ENCODE measurements around the gene ACVR1.
"Not testable (repeated sequence)": the region's sequence is repeated elsewhere in the genome, so short reads cannot be mapped to it uniquely, and the experiment has no call there.

Gene ACVR1

DNA sequence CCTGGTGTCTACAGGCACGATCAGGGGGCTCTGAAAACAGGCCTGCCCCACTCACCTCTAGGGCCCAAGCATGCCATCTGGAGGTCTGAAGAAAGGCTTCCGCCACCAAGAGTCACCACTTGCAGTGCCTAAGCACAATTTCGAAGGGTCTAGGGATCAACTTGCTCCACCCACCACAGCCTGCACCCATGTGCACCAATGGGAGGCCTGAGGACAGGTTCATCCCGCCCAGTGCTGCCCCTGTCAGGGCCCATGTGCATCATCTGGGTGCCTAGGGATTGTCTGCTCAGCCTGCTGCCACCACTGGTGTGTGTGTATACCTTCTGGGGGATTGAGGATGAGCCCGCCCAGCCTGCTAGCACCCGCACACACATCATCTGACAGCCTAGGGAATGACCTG is 126.4 kb downstream of the ACVR1 start:
- no peak for DNase-seq

DNA sequence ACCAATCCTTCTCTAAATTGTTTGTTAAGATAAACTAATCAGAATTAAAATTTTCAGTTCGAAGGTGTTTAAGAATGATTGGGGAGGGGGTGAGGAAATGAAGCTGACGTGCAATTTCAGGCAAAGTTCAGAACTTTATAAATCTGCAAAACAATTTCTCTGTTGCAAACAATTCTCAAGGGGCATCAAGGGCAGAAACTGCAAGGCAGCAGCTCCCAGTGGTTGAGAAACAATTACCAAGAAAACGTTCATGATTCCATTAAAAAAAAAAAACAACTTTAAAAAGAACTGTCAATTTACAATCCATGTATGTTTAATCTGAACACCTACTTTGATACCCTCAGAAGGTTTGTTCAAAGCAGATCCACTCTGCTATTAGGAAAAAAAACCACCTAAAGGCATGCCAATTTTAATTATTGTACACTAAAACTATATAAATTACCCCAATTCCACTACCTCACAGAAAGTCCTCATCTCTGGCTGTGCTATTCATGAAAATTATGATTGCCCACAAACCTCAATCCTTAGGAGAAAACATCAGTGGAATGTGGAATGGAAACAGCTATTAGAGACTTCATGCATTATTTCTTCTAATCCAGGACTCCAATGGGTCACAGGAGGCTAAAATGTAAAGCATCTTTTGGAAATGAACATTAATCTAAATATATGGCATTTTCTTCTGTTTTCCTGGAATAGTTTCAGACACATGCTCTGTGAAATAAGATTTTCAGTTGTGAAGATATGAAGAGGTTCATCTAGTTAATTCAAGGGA is 127.6 kb downstream of the ACVR1 start:
- DNase-seq: no peak

DNA sequence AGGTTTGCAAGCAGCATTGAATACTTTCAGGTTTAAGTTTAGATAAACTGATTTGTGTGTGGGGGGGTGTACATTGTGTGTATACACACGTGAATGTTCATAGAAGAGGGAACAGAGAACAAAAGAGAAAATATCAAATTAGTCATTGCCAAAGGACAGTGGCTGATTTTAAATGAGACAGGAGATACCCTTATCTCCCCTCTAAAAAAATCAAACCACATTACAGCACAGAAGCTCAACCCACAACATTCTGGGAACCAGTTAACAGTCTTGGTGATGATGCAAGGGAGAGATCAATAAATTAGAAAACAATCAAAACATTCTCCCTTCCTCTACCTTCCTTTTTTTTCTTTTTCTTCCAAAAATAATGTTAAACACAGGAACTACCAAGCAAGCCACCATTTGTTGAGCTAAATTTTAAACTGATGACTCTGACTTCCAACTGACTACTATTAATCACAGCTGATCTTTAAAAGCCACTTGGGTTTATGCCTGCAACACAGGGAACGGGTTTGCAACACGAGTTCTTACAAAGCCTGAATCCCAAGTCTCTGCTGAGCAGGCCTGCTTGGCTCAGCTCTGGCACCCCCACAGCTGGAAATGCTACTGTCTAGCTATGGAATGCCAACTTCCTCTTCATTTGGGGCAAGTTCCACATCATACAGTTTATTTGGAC is 128.3 kb downstream of the ACVR1 start:
- DNase-seq: no peak

DNA sequence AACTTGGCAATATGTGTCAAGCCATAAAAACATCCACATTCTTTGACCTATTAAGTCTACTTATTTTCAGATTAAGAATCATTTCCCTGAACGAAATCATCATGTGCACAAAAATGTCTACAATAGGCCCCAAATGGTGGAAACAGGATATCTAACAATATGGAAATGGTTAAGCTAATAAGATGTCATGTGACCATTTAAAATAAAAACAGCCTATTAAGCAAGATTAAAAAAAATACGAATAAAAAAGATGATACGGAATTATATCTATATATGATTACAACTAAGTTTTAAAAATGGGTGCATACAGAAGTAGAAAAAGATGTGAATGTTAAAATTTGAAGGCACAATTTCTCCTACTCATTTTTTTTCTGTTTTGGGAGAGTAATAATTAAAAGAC is 128.8 kb downstream of the ACVR1 start:
- DNase-seq: no peak

DNA sequence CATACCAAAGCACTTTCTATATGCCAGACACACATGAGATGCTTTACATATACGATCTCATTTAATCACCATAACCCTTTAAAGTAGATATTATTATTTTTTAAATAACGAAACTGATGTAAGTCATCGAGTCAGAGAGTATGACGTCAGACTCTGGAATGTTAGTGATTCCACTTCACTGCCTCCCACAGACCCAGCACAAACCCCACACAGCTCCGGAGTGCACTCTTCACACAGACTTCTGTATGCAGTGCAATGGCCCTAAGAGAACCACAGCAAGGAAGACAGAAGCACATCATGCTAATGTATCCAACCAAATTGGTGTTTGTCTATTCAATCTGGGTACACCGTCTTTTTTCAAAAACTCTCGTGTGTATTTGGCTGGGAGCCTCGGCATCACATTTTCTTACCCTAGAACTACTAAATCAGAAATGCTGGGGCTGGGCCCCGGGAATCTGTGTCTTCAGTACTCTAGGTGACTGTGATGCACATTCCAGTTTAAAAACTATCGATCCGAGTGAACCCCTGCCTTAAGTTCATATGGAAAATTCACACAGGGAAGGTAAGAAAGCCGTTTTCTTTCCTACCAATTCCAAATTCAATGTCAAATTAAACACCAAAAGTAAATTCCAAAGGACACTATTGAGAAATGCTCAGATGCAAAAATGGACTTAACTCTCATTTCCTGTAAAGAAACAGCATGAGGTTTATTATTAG is 129.7 kb downstream of the ACVR1 start:
- DNase-seq: no peak

DNA sequence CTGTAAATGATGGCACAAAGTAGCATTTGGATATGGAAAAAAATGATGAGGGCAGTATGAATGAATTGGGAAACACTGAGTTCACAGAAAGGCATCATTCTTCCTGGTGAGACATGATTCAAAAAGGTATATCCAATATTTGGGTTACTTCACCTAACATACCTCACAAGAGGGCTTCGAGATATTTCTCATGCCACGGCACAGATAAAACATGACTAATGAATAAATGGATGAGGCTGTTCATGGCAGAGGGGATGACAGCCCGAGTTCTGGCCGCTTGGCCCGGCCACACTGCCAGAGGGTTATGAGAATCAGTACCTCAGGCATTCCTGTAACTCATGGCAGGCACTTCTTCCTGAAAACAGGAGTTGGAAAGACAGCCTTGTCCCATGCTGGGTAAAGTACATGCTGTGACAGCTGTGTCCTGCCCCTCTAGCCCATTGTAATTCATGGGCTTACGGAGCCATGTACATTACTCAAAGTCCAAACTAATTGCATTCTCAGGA is 131.5 kb downstream of the ACVR1 start:
- no peak for DNase-seq

DNA sequence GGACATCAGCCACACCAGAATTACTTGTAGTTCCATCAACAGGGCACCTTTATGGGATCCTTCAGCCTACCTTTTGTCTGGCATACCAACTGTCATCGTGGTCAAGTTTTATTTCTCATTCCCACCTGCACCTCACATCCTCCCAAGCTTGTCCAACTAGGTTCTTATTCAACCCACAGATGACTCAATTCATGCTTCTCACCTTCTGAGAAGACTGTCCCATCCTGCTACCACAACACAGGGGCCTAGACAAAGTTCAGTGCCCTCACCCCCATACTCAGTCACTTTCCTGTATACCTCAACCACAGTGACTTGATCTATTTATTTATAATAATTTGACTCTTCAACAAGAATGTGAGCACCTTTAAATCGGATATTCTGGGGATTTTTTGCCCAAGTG is 133.1 kb downstream of the ACVR1 start:
- DNase-seq: no peak

DNA sequence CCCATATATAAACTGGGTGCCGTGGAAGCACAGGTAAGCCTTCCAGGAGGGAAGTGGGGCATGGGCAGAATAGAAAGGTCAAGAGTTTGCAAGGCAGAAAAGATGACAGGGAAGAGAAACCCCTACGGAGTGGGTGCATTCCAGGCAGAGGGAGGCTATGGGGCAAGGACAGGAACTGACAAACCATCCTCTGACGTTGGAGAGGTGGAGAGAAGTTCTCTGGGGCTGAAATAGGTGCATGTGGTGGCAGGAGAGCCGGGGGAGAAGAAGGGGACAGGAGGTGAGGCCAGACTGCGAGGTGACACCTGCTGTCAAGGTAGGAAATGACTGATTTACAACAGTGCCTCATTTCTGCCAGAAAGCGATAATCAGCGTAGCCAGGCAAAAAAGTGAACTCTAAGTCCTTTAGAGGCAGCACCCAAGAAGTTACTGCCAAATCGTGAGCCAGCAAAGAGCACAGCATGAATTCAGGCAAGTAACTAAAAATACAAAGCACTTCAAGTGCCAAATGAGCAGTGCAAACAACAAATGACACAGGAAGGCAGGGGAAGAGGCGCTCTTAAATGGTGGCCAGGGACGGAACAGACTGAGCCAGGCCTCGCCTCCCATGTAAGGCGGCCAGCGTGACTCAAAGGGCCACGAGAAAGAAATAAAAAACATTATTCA is 134.2 kb downstream of the ACVR1 start:
- DNase-seq: no peak

DNA sequence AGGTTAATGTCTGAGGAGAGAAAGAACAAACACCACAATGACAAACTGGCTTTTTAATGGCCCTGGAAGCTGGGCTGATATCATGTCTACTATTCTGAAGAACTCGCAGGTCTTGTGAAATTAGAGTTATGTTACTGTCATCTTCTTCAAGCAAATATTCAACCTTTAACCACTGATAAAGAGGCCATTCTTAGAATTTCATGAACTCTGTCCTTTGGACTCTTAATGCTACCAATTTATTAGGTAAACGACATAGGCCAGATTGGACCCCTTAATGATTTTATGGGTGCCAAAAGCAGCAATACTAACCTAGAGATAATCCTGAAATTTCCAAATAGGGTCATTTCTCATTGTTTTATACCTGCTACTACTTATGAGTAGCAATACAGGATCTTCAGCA is 138.5 kb downstream of the ACVR1 start:
- DNase-seq: no peak

DNA sequence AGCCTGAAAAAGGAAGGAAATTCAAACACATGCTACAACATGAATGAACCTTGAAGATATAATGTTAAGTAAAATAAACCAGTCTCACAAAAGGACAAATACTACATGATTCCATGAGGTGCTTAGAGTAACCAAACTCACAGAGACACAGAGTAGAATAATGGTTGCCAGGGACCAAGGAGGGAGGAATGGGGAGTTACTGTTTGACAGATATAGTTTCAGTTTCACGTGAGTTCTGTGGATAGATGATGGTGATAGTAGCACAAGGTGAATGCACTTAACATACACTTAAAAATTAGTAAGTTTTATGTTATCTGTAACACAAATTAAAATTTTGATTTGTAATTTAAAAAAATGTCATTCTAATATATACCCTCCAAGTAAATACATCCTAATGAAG is 140.6 kb downstream of the ACVR1 start:
- DNase-seq: no peak

DNA sequence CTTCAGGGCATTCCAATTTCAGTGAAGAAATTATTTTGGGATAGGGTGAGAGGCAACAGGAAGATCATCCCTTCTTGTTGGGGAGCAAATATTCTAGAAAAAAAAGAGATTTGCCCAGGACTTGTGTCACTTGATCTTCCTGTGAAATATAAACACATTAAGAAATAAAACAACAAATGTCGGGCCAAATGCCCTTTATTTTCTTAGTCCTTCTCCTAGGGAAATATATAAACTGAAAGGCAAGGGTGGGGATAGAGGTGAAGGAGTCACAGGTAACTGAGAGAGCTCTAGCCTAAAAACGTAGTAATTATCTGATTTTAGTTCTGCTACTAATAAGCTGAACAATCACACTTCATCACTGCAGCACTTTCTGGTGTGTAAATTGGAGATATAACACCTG is 142.9 kb downstream of the ACVR1 start:
- no peak for DNase-seq

DNA sequence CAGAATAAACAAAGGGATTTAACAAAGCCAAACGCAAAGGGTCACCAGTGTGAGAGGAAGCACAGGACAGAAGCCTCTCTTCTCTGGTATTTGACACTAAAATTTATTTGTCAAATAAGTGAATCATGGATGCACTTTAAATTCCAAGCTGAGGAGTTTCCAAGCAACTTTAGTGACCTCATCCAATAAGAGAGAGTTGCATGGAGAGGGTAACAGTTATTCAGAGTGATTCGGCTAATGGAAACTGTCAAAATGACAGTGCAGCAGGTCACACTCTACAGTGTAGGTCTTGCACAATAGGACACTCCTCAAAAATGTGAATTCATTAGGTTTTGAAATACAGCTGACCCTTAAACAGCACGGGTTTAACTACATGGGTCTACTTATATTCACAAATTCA is 143.5 kb downstream of the ACVR1 start:
- DNase-seq: no peak

DNA sequence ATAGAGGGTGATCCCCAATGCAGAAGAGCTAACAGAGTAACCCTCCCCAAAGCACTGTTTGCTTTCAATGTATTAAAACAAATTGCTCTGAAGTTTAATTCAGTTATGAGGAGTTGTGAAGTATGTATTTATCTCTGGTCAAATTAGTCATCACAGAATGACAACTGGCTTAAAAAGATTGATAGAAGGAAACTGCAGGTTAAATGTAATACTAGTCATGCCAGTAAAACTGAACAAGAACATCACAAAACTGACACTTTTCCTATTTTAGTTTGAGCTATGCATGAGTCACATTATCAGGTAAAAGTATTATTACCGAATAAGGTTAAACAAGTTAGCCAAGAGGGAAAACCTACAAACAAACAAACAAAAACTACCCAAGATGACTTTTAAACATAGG is 148.4 kb downstream of the ACVR1 start:
- DNase-seq: no peak

DNA sequence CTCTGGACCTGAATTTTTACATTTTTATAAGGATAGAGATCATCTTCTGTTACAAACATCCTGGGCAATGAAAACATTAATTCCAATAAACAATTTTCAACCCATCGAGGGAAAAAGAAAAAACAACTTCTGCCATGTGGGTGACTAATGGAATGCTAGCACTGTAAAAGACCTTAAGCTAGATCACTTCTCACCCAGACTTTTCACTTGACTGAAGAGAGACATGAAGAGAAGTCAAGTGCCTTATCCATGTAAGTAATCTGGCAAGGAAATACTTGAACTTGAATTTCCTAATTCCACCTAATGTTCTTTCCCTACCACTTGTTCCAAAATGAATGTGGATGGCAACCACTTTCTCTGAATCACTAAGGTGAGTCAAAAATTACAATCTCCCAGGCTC is 149.2 kb downstream of the ACVR1 start:
- DNase-seq: no peak

DNA sequence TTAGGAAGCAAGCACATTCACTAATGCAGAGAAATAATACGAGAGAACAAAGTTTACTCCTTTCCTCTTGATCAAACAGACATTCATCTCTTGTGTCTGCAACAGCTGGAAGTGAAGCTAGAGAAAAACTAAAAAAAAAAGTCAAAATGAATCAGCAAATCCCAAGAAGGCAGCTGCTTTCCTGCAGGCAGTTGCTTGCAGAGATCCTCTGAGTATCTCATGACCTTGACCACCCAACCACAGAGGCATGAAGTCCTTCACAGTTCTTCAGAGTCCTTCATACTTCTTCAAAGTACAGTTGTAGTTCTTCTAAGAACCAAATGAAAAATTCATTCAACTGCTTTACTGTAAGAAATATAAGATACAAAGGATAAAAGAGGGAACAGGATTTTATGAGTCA is 150.3 kb downstream of the ACVR1 start:
- no peak for DNase-seq

DNA sequence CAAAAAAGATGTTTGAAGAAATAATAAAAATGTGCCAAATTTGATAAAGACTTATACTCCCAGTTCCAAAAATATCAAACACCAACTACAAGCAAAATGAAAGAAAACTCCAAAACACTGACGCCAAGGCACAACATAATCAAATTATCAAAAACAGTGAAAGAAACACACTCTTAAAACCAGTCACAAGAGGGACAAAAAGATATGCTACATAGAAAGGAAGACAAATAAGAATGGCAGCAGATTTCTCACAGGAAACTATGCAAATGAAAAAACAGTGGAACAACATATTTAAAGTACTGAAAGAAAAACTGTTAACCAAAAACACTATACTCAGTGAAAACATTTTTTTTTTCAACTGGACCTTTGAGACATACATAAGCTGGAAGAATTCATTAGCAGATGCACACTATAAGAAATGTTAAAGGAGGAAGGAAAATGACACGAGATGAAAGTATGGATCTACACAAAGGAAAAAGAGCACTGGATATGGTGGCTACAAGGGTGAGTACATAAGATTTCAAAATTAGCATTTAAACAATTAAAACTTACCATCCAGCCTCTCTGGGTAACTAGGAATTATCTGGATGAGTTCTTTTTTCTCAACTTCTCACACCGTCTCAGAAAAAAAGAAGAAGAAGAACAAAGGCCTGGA is 153.4 kb downstream of the ACVR1 start:
- no peak for DNase-seq

DNA sequence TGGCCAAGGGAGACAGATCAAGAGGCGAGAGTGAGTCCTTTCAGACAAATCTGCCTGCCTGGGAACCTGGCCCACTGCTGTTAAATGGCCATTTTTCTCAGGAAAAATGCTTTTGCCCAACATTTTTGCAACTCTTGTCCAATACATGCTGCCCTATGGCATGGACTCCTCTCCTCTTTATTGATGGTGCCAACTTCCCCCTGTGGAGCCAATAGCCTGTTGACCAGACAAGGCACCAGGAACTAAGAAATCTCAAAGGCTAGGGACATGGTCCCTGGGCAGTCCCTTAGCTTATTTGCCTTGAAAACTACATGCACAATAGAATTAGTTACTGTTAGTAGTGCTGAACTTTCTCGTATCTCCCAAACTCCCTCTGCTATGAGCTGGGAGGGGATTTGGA is 155.6 kb downstream of the ACVR1 start:
- DNase-seq: no peak

DNA sequence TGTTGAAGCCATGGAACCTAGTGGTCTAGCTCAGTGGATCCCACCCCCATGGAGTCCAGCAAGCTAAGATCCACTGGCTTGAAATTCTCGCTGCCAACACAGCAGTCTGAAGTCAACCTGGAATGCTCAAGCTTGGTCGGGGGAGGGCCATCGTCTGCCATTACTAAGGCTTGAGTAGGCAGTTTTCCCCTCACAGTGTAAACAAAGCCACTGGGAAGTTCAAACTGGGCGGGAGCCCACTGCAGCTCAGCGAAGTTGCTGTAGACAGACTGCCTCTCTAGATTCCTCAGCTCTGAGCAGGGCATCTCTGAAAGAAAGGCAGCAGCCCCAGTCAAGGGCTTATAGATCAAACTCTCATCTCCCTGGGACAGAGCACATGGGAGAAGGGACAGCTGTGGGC is 171.5 kb downstream of the ACVR1 start:
- not testable (repeated sequence) for DNase-seq

DNA sequence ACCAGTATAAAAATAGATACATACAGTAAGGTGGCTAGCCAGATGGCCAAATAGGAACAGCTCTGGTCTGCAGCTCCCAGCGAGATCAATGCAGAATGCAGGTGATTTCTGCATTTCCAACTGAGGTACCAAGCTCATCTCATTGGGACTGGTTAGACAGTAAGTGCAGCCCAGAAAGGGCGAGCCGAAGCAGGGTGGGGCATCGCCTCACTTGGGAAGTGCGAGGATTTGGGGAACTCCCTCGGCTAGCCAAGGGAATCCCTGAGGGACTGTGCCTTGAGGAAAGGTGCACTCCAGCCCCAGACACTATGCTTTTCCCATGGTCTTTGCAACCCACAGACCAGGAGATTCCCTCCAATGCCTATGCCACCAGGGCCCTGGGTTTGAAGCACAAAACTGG is 172.0 kb downstream of the ACVR1 start:
- DNase-seq: not testable (repeated sequence)

DNA sequence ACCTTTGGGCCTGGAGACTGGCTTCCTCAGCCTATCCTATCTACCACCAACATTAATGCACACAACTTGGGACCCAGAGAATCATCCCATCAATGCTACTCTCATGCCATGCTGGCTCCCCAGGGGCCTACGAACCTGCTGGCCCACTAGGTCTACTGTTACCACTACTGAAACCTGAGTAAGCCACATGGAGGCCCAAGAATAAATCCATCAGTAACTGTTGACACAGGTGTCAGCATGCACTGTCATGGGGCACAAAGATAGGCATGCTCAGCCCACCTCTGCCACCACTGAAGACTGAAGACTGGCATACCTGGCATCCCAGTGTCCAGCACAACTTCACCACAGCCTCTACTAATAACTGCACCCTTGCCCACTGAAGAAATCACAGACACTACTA is 176.3 kb downstream of the ACVR1 start:
- no peak for DNase-seq

DNA sequence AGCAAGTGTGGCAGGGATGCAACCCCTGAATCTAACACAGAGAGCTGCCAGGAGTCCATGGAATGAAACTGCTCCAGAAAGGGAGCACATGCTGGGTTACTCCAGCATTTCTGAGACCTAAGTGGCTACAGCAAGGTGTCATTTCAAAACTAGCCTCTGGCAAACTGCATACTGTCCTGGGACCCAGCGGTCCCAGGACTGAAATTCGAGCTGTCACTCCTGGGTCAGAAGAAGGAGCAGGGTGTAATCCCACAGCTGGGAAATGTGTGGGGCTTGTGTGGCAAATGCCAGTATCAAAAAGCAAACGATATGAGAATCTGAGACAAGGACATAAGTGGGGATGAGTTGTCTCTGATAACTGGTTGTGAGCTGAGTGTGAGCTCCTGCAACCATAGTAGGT is 177.1 kb downstream of the ACVR1 start:
- DNase-seq: no peak

DNA sequence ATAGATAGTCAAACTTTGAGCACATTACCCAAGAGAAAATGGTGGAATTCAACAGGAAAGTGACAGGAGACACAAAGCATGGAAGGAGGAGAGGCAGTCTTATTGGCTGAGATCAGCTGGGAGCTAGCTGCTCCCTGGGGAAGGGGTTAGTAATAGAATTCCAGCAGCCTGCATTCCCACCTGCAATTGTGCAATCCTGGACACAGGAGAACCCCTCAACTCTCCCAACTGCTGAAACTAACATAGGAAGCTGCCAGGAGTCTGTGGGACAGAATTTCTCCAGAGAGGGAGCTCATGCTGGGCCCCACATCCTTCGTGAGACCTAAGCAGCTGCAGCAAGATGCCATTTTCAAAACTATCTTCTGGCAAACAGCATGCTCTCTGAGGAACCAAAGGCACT is 177.7 kb downstream of the ACVR1 start:
- DNase-seq: no peak

DNA sequence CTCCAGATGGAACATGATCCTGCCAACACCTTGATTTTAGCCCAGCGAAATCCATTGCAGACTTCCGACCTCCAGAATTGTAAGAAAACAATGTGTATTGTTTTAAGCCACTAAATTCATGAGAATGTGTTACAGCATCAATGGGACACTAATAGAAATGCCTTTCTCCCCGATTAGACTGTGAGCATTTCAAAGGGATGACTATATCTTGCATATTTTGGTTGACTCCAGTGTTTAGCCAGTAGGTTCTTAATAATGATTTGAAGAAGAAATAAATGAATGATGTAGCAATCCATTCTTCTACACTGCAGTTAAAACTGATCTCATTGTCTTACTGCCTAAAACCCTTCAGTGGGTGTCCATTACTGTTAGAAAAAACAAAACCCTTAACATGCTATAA is 180.1 kb downstream of the ACVR1 start:
- DNase-seq: no peak

All from T1000 (cell line).